ENCODE data around the gene SYTL2.

- TF ChIP-seq CTCF (IDR thresholded peaks at IDR 0.05; ENCODE audit: low read length) (no peak), EZH2 (IDR thresholded peaks at IDR 0.05; ENCODE audit: borderline replicate concordance, low read length) (no peak)
Measured at GRCh38 chr11:85710917-85711316, 100.0 kb downstream of the SYTL2 start.

All from OCI-LY1 (cell line).